K562 (cell line): ENCODE measurements around the gene HIGD1C. TPM values are rescaled to one million over a fixed set of nuclear protein-coding genes. Genes with fewer than 3 reads are reported as not detected.

Experiments
- ATAC-seq: fragments of 200-7000 bp; cut with Tn5 transposase; 3 replicates; pipeline ENCODE4 v1.9.1; 2020; ENCODE audit warnings: moderate library complexity
- BruUV-seq: library from RNA; stranded (reverse); fragments of 400-500 nt; replicated peaks from 2 replicates; lab custom pipeline; 2021; lab: Mats Ljungman, UMichigan
- CTCF ChIA-PET: fragments of 300-600 bp; formaldehyde crosslinking; extraction: SDS; loops from one replicate; lab custom pipeline; 2021; ENCODE audit warnings: low intra/inter-chr PET ratio; lab: Yijun Ruan, JAX
- POLR2A ChIA-PET: fragments of 300-600, 350-650 bp; sonication (Branson Sonifier 250); formaldehyde crosslinking; extraction: SDS; loops from one replicate; lab custom pipeline; 2021; ENCODE audit warnings: antibody characterized with exemption, inconsistent platforms; lab: Yijun Ruan, JAX
- DNase-seq, 4 experiments: peaks; one replicate each; pipeline versions ENCODE4 v3.0.0 to v3.0.0-alpha.2; 2011 to 2018; ENCODE audit warnings: low spot score in 3 of 4, mixed read lengths in 3 of 4; ENCODE audit errors: extremely low read depth in 1 of 4
- FAIRE-seq: peaks from 2 replicates; lab custom pipeline; 2011; peaks lifted over from hg19 to GRCh38; lab: Jason Lieb, UNC
- H2AFZ ChIP-seq: 2 replicates; pipeline ENCODE4 v1.6.0; 2011; ENCODE audit warnings: low read depth, low read length, control low read depth, inconsistent platforms
- H3K27ac ChIP-seq: fragments of 200-600 bp; 3 replicates; pipeline ENCODE4 v1.8.0; 2011; ENCODE audit warnings: low read depth, mild to moderate bottlenecking, control low read depth, inconsistent platforms, low read length, moderate library complexity, mixed read lengths; ENCODE audit errors: extremely low read depth
- H3K27me3 ChIP-seq, 2 experiments: fragments of 300-600 bp in 1 of 2; 2 replicates in 1 of 2; 3 replicates in 1 of 2; pipeline versions ENCODE4 v1.6.0 to v1.8.0; 2011; ENCODE audit warnings: inconsistent platforms in 2 of 2, low read length in 2 of 2, mild to moderate bottlenecking in 1 of 2, mixed read lengths in 1 of 2, moderate library complexity in 1 of 2; ENCODE audit not compliant: control insufficient read depth in 2 of 2, insufficient read depth in 2 of 2
- H3K36me3 ChIP-seq: fragments of 300-600 bp; 3 replicates; pipeline ENCODE4 v1.8.0; 2011; ENCODE audit warnings: mild to moderate bottlenecking, low read length, inconsistent platforms; ENCODE audit not compliant: control insufficient read depth, insufficient read depth
- H3K4me1 ChIP-seq, 2 experiments: fragments of 200-600 bp in 1 of 2; replicated peaks in 1 of 2; 2 replicates in 1 of 2; 3 replicates in 1 of 2; pipeline versions ENCODE4 v1.5.1 to v1.8.0; 2011; ENCODE audit warnings: inconsistent platforms in 2 of 2, low read length in 2 of 2, mild to moderate bottlenecking in 1 of 2, mixed read lengths in 1 of 2, moderate library complexity in 1 of 2; ENCODE audit not compliant: control insufficient read depth in 2 of 2, insufficient read depth in 2 of 2
- H3K4me2 ChIP-seq: 2 replicates; pipeline ENCODE4 v1.6.1; 2011; ENCODE audit warnings: low read length, control low read depth, inconsistent platforms, mixed read lengths; ENCODE audit not compliant: insufficient read depth
- H3K4me3 ChIP-seq: fragments of 200-600 bp; sonication (generic), shearing (Covaris generic); 2 replicates; pipeline ENCODE4 v1.5.1; 2016; ENCODE audit warnings: control low read depth, inconsistent platforms
- H3K79me2 ChIP-seq: fragments of 200-600 bp; 3 replicates; pipeline ENCODE4 v1.8.0; 2011; ENCODE audit warnings: low read length, inconsistent platforms; ENCODE audit not compliant: control insufficient read depth, insufficient read depth
- H3K9ac ChIP-seq, 2 experiments: 2 replicates each; pipeline versions ENCODE4 v1.6.0 to v1.6.1; 2011; ENCODE audit warnings: low read depth in 2 of 2, low read length in 2 of 2, control low read depth in 1 of 2, inconsistent platforms in 1 of 2, mild to moderate bottlenecking in 1 of 2, mixed read lengths in 1 of 2; ENCODE audit not compliant: insufficient read depth in 1 of 2
- H3K9me1 ChIP-seq: one replicate; pipeline ENCODE4 v1.6.0; 2011; ENCODE audit warnings: inconsistent platforms, mild to moderate bottlenecking, low read length, moderate library complexity; ENCODE audit not compliant: control insufficient read depth, insufficient read depth
- H3K9me3 ChIP-seq: replicated peaks from 2 replicates; pipeline ENCODE4 v1.5.1; 2011; ENCODE audit warnings: low read depth, low read length, inconsistent platforms; ENCODE audit not compliant: control insufficient read depth, insufficient read depth
- H4K20me1 ChIP-seq: replicated peaks from 2 replicates; pipeline ENCODE4 v1.6.1; 2011; ENCODE audit warnings: low read length, inconsistent platforms, mixed read lengths; ENCODE audit not compliant: control insufficient read depth, insufficient read depth
- ARID1B ChIP-seq: fragments of 450-650 bp; IDR thresholded peaks from 2 replicates; pipeline ENCODE4 v1.6.1; 2016; ENCODE audit warnings: antibody characterized with exemption, mild to moderate bottlenecking, inconsistent platforms
- BMI1 ChIP-seq: fragments of 150-350 bp; IDR thresholded peaks from 2 replicates; pipeline ENCODE4 v1.6.1; 2014; ENCODE audit warnings: low read length
- CREB3L1 ChIP-seq: fragments of 450-650 bp; IDR thresholded peaks from 2 replicates; pipeline ENCODE4 v1.6.1; 2014; ENCODE audit warnings: low read depth, mild to moderate bottlenecking, moderate library complexity, borderline replicate concordance
- ETS2 ChIP-seq: IDR thresholded peaks from 2 replicates; pipeline ENCODE4 v1.6.1; 2016; ENCODE audit warnings: borderline replicate concordance, missing genetic modification characterization, mild to moderate bottlenecking, moderate library complexity, missing compliant biosample characterization; ENCODE audit not compliant: poor library complexity, severe bottlenecking
- EZH2 ChIP-seq: IDR thresholded peaks from 2 replicates; pipeline ENCODE4 v1.6.1; 2012; ENCODE audit warnings: low read depth, mild to moderate bottlenecking, inconsistent platforms, low read length, borderline replicate concordance
- HDAC6 ChIP-seq: IDR thresholded peaks from 2 replicates; pipeline ENCODE4 v1.6.1; 2012; ENCODE audit warnings: low read depth, mild to moderate bottlenecking, control low read depth, inconsistent platforms, low read length, moderate library complexity
- HIVEP1 ChIP-seq: fragments of 250-450 bp; sonication (Bioruptor Pico); IDR thresholded peaks from 2 replicates; pipeline ENCODE4 v1.4.0; 2020; ENCODE audit warnings: mild to moderate bottlenecking
- LCOR ChIP-seq: sonication (generic); formaldehyde crosslinking; IDR thresholded peaks from 2 replicates; pipeline ENCODE4 v1.8.0; 2022; ENCODE audit warnings: mild to moderate bottlenecking, missing genetic modification reagents
- MAFG ChIP-seq: fragments of 450-650 bp; conservative IDR thresholded peaks from 2 replicates; pipeline ENCODE4 v1.6.1; 2016; ENCODE audit warnings: missing genetic modification characterization, missing compliant biosample characterization
- MED1 ChIP-seq: sonication (generic); formaldehyde crosslinking; IDR thresholded peaks from 2 replicates; pipeline ENCODE4 v1.8.1; 2023; ENCODE audit warnings: missing genetic modification reagents, borderline replicate concordance
- NFE2 ChIP-seq: IDR thresholded peaks from 2 replicates; pipeline ENCODE4 v1.6.1; 2014; ENCODE audit warnings: antibody characterized with exemption, low read depth
- NR2F6 ChIP-seq: fragments of 450-650 bp; formaldehyde crosslinking; IDR thresholded peaks from 2 replicates; pipeline ENCODE4 v1.4.0; 2020; ENCODE audit warnings: mild to moderate bottlenecking
- NUFIP1 ChIP-seq: fragments of 450-650 bp; IDR thresholded peaks from 2 replicates; pipeline ENCODE4 v1.6.1; 2018; ENCODE audit not compliant: partially characterized antibody
- PREB ChIP-seq: sonication (generic); formaldehyde crosslinking; IDR thresholded peaks from 2 replicates; pipeline ENCODE4 v1.8.1; 2023; ENCODE audit warnings: mild to moderate bottlenecking, missing genetic modification reagents
- SMAD4 ChIP-seq: fragments of 250-450 bp; sonication (Bioruptor Pico); conservative IDR thresholded peaks from 2 replicates; pipeline ENCODE4 v1.8.0; 2021; ENCODE audit warnings: inconsistent platforms, mild to moderate bottlenecking, moderate library complexity
- SMARCA4 ChIP-seq: fragments of 450-650 bp; IDR thresholded peaks from 2 replicates; pipeline ENCODE4 v1.6.1; 2016
- SOX6 ChIP-seq: fragments of 450-650 bp; IDR thresholded peaks from 2 replicates; pipeline ENCODE4 v1.6.1; 2014; ENCODE audit warnings: mild to moderate bottlenecking
- TAL1 ChIP-seq: fragments of 450-650 bp; IDR thresholded peaks from 2 replicates; pipeline ENCODE4 v1.6.1; 2016; ENCODE audit warnings: mild to moderate bottlenecking
- THAP12 ChIP-seq: fragments of 250-450 bp; sonication (Bioruptor Pico); IDR thresholded peaks from 2 replicates; pipeline ENCODE4 v1.9.0; 2021; ENCODE audit warnings: mild to moderate bottlenecking, inconsistent platforms
- ZNF316 ChIP-seq: fragments of 450-650 bp; IDR thresholded peaks from 2 replicates; pipeline ENCODE4 v1.6.1; 2016
- WGBS: fragments of 100-300 bp; shearing (Covaris generic); methylation state at CpG from one replicate; pipeline ENCODE4 v1.1.6; 2016; ENCODE audit warnings: low coverage, mixed read lengths; ENCODE audit not compliant: insufficient coverage; ENCODE audit errors: missing lambda C conversion rate; 5-methylcytosine and 5-hydroxymethylcytosine counted together
- in situ Hi-C: fragments of 300-500 bp; cut with MboI; formaldehyde crosslinking; loops from 4 replicates; pipeline ENCODE4 v1.15.0; 2018; ENCODE audit warnings: inconsistent platforms, mixed read lengths
- intact Hi-C: fragments of 100-400 bp; cut with micrococcal nuclease; formaldehyde crosslinking; loops from 2 replicates; pipeline ENCODE4 v1.14.2; 2022
- polyA plus RNA-seq, 8 experiments: library from polyadenylated mRNA; depleted of rRNA in 4 of 8; stranded (reverse) in 5 of 8; unstranded in 3 of 8; fragments of >200 nt; fragmentation: Nextera tagmentation in 2 of 8; fragmentation: Illumina TruSeq in 1 of 8; extraction: Ambion mirVana in 2 of 8; extraction: Trizol in 1 of 8; gene quantifications; 2 replicates each; pipeline versions ENCODE4 v1.2.1 to v1.2.3, GENCODE V29; 2011 to 2014; ENCODE audit warnings: inconsistent platforms in 1 of 8, missing spikeins in 1 of 8
- total RNA-seq, 7 experiments: library from RNA; depleted of rRNA in 6 of 7; stranded (reverse); fragments of >200 nt in 6 of 7; fragmentation: Illumina TruSeq in 2 of 7; extraction: Trizol in 2 of 7; gene quantifications; 2 replicates each; pipeline versions ENCODE4 v1.2.1 to v1.2.3, GENCODE V29; 2011 to 2021; ENCODE audit warnings: low replicate concordance in 1 of 7

Gene HIGD1C
- total and polyA plus RNA-seq, 9 of the 15 experiments (the other 6 are each of a cell fraction or from before 2014, with no cell fraction given): not detected

- TF ChIP-seq LCOR (no peak), THAP12 (CRISPR knock-in tag) (no peak), NUFIP1 (no peak), NR2F6 (CRISPR knock-in tag) (no peak)
These were observed 47.9 kb downstream of the HIGD1C start (continued) for GRCh38 chr12:51000245-51000644.

- peak; percentile 49 for FAIRE-seq
- BruUV-seq: no TSS peak
- no peak overlapping the region for H3K9ac ChIP-seq
- peaks cover 58% of the 10 kb centered on the region for H3K36me3 ChIP-seq
- no peak overlapping the region for H3K27ac ChIP-seq
- ChIA-PET POLR2A (interaction anchor here (0.6 to 1.5 kb wide), 3 partner anchors 10 to 24 kb away, joined by 3 read pairs; no protein-coding TSS in a partner anchor), CTCF (no interaction called here)
- peak; percentile 33 for ATAC-seq
- H3K4me3 ChIP-seq: no peak overlapping the region
- H3K9me1 ChIP-seq: no peaks in the 10 kb centered on the region
- intact Hi-C loops: no loop called here
- H3K4me1 ChIP-seq: peaks cover 5 to 6% of the 10 kb centered on the region in 2 experiments; a peak in 3 of 5 replicates
- no peak overlapping the region for H3K4me2 ChIP-seq
- H3K79me2 ChIP-seq: no peaks in the 10 kb centered on the region; the same call in 2 of the 3 replicates
- H3K27me3 ChIP-seq: no peaks in the 10 kb centered on the region
- DNase-seq: no peak
- H2AFZ ChIP-seq: no peak overlapping the region
- no peaks in the 10 kb centered on the region for H3K9me3 ChIP-seq
- WGBS: 31% methylated on average over 1 of the region's 1 CpG
- in situ Hi-C loops: no loop called here
- no peaks in the 10 kb centered on the region for H4K20me1 ChIP-seq
- peak; percentile 8; the same call in 1 of the 2 replicates for TF ChIP-seq TAL1
- peak; percentile 83 for TF ChIP-seq ZNF316
- TF ChIP-seq BMI1: no peak
- no peak for TF ChIP-seq CREB3L1
- TF ChIP-seq HDAC6: no peak
- TF ChIP-seq MAFG (tag): peak; percentile 84
- TF ChIP-seq SOX6: peak; percentile 50
- no peak for TF ChIP-seq HIVEP1 (CRISPR knock-in tag)
- no peak for TF ChIP-seq PREB (CRISPR knock-in tag)
- TF ChIP-seq ETS2 (tag): no peak
- TF ChIP-seq SMARCA4: 0 out of 2 replicates have a peak, but pooled peaks have one; percentile 26
- TF ChIP-seq SMAD4 (CRISPR knock-in tag): no peak
- no peak for TF ChIP-seq MED1 (CRISPR knock-in tag)
- peak; percentile 59 for TF ChIP-seq ARID1B
- TF ChIP-seq NFE2: peak; percentile 78
- no peak for TF ChIP-seq EZH2
These were observed 49.5 kb downstream of the HIGD1C start for GRCh38 chr12:51001799-51002198.
